ENCODE data around the gene GZMA.
A peak's percentile ranks its signal among the peaks of the same experiment; 100 is the strongest.
"Not testable (repeated sequence)": the region's sequence is repeated elsewhere in the genome, so short reads cannot be mapped to it uniquely, and the experiment has no call there.

GZMA gene

DNA sequence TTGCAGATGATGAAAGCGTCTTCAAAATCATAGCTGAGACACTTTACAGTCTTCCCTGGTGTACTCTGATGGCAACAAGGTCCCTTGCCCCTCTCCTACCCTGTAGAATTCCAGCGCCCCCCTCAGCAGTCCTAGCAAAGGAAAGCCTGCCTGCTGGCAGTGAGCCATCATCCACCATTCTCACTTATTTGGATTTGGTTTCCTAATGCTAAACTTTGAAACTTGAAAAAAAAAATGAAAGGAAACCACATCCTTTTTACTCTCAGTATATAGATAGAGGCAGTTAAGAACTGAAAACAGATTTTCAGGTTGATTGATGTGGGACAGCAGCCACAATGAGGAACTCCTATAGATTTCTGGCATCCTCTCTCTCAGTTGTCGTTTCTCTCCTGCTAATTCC is at the start of gene GZMA:
GZMA (plus strand) TSS at position 299 of the 400 bp plus-strand sequence; CDS start at position 336, 37 bp downstream.
- ATAC-seq = peak; percentile 68 to 75

DNA sequence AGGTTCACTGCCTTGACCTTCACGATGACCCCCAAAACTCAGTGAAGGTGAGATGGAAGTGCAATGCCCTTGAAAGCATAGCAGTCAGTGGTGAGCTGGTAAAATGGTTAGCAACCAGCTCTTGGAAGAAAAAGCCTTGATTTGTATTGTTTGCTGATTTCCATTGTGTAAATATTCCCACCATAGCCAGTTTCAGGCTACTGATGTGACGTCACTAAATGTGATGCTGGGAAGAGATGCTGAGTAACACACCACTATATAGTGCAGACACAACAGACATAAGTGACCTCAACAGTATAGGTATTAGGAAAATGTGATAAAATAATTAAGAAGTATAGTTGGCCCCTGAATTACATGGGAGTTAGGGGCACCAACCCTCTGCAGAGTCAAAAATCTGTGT is 47.3 kb upstream of the GZMA start:
- ATAC-seq = no peak

DNA sequence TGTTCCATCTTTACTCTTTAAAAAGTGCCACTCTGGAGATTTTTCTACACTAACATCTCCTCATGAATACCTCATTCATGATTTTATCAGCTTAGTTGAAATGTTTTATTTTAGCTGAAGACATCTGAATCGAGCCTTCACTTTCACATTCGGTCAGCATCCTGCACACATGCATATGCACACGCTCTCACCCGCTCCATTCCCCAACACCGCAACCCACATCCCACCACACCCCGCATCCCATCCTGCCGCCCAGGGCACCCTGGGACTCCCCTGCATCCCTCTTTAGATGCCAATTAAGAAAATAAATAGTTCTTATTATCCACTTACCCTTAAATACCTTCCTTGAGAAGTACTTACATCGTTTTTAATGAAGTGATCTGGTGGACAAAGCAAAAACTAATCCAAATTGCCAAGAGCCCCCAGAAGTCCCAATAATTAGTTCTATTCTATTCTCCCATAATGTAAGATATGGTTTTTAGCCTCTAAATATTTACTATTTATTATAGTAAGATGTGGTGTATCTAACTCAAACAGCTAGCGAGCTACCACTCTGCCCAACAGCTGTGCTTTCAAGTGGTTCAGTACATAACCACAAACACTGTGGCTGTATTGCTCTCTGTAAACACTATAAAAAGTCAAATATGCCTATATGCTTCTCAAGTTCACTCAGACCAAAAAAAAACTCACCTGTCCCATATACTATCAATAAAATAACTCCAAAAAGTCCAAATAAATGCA is 40.2 kb upstream of the GZMA start:
- ATAC-seq = peak; percentile 81 to 84

DNA sequence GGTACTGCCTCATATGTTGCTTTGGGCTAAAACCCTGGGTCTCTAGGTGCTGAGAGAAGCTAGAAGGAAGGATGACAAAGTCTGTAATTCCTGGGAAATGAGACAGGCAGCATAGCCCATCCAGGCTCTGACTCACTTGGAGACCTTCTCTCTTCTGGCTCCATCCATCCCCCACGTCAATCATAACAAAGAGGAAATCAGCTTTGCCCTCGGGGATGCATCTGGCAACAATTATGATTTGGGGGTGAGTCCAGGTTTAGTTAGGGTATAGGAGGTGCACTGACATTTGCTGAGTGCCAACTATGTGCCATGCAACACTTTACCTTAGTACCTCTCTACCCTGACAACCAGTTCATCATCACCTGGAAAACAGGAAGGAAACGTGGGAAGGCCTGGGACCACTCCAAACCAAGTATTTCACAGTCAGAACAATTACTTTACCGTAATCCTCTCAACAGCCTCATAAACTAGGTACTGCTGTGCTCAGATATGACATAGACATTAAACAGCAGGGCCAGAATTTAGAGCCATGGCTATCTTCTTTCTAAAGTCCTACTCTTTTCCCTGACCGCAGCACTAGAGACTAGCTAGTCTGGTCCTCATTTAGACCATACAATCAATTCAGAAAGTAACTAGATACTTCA is 39.1 kb upstream of the GZMA start:
- ATAC-seq = no peak

DNA sequence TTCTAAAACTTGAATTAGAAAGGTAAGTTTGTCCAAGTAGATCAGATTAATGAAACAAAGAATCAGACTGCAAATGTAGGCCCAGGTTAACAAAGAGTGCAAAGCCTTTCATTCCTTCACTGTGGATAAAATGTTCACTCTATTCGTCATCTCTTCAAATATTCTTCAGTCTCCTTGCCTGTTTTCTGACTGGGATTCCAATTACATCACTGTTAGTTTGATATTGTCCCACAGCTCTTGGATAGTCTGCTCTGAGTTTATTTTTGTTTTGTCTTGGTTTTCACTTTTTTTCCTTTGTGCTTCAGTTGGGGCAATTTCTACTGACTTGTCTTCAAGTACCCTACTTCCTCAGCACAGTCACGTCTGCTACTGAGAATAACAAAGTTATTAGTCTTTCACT is 38.5 kb upstream of the GZMA start:
- ATAC-seq = no peak

DNA sequence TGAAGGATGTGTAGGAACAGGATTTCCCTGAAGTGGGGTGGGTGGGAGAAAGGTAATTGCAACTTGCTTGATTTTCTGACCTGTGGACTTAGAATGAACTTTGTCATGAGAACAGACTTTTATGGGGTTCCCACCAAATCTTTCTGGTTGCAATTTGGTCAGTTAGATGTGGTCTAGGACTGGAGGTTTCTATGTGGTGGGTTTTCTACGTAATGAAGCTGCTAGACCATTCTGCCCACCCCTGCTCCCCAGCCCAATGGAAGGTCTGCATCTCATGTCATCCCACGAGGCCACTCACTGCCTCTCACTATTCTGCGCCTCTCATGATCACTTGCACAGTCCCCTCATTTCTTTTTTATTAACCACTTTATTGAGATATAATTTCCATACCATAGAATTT is 37.9 kb upstream of the GZMA start:
- no peak for ATAC-seq

DNA sequence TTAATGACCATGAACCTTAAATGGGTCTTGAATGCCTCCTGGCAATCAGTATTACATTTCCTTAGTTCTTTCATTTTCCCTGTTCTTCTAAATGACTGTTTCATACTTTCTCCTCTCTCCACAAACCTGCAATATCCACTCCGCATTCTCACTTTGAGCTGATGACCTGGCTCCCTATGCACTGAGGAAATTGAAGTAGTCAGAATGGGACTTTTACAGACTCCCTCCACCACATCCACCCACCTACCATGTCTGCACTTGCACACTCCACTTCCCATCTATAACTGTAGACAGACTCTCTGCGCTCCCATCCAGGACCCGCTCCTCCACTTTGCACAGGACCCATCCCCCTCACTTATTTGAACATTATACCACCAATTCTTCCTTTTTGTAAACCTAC is 36.2 kb upstream of the GZMA start:
- no peak for ATAC-seq

DNA sequence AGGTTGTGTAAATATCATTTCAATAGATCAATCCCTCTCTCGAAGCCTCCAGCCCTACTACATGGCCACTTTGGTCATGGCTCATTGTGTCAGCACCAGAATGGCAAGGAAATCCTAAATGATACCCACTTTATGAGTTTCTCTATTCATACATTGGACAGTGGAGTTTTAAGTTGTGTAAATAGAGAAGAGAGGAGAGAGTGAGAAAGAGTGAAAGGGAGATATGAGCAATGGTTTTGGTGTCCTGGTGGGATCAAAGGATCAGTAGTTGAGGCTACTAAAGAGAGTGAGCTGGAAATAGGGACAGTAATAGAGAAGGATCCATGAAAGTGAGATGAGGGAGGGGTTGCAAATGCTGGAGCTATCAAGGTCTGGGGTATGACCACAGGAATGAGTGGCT is 31.5 kb upstream of the GZMA start:
- ATAC-seq = no peak

DNA sequence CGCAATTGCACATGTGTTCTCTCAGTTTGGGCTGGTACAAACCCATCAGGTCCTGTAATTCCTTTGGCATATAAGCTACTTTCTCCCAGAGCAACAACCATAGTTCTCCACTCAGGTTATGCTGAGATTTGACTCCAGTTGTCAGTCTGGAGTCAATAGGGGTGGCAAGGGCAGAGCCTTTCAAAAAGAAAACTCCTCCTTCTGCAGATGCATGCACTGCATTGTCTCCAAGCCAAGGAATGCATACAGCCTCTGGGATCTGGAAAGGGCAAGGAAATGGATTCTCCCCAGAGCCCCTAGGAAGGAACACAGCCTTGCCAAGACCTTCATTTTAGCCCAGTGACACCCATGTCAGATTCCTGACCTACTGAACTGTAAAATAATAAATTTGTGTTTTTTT is 31.0 kb upstream of the GZMA start:
- no peak for ATAC-seq

DNA sequence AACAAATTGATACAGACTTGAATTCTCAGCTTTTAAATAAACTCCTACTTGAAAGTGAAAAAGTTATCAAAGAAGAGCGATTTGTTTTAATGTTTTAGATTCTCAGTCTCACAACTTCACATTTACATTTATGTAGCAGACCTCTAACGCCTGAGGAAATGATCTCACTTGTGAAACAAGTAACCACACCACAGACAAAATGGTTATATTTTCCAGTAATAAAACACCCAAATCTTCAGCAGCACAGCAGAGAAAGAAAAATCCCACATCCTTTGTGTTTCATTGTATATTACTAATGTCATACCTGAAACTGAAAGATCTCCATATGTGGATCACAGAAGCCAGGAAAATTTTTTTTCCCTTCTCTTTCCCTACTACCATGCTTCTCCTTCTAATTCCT is 29.8 kb upstream of the GZMA start:
- peak; percentile 90 to 92 for ATAC-seq

DNA sequence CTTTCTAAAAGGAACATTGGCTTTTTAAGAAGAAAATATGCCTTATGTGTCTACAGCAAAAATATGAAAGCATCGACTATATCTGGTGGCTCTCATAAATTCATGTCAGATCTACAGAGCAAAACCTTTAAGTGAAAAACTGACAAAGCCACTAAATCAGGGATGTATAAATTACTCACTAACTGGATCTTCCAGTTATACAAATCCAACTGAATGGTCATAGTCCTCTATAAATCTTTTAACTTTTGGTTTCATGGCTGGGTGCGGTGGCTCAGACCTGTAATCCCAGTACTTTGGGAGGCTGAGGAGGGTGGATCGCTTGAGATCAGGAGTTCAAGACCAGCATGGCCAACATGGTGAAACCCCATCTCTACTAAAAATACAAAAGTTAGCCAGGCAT is 29.2 kb upstream of the GZMA start:
- ATAC-seq = no peak

DNA sequence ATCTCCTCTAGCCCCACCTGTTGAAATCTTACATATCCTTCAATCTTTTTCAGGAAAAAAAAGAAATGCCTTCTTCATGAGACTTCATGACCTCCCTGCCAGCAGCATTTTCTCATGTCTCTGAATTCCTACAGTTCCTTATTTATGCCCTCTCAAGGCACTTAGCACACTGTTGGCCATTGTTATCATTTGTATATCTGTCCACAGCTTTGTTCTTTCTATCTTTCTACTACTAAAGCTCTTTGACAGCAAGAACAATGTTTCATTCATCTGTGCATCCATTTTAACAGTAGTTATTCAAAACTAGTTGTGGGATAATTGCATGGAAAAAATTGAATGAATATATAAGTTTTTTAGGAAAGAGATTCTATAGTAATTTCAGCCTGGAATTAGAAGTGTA is 20.9 kb upstream of the GZMA start:
- no peak for ATAC-seq

DNA sequence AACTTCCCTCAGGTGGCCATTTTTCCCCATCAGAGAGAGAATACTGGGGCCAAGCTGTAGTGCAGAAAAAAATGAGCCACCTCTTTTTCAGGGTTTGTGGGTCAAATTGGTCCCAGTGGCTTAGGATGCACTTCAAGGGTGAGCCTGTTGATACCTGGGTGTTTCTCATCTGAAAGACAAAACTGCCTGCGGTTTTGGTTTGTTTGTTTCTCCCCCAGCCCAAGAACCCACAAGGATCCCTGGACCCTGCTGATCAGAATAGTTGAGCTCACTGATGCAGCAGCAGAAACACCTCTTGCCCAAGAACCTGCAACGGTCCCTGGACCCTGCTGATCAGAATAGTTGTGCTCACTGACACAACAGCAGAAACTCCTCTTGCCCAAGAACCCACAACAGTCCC is 13.1 kb upstream of the GZMA start:
- ATAC-seq = not testable (repeated sequence)

DNA sequence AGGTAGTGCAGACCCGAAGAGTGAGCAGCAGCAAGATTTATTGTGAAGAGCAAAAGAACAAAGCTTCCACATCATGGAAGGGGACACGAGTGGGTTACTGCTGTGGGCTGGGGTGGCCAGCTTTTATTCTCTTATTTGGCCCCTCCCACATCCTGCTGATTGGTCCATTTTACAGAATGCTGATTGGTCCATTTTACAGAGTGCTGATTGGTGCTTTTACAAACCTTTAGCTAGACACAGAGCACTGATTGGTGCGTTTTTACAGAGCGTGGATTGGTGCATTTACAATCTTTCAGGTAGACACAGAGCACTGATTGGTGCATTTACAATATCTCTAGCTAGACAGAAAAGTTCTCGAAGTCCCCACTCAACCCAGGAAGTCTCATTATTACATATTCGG is 11.4 kb upstream of the GZMA start:
- not testable (repeated sequence) for ATAC-seq

DNA sequence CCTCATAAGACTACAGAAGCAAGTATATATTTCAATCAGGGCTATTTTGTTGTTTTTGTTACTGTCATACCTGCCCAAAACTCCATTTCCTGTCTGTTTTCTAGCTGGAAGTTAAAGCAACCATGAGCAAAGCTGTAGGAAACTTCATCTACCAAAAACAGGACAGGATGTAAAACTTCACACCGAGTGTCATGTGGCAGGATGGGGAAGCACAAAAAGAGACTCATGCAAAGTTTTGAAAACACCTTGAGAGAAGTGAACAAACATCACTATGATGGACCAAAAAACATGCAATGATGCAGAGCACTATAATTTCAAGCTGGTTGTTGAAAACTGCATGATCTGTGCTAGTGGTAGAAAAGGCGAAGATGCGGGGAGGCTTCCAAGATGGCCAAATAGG is 6.3 kb upstream of the GZMA start:
- no peak for ATAC-seq

DNA sequence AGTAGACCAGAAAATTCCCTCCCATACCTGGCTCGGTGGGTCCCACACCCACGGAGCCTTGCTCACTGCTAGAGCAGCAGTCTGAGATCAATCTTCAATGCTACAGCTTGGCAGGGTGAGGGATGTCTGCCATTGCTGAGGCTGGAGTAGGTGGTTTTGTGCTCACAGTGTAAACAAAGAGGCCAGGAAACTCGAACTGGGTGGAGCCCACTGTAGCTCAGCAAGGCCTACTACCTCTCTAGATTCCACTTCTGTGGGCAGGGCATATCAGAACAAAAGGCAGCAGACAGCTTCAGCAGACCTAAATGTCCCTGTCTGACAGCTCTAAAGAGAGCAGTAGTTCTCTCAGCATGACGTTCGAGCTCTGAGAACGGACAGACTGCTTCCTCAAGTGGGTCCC is 5.6 kb upstream of the GZMA start:
- ATAC-seq = no peak

DNA sequence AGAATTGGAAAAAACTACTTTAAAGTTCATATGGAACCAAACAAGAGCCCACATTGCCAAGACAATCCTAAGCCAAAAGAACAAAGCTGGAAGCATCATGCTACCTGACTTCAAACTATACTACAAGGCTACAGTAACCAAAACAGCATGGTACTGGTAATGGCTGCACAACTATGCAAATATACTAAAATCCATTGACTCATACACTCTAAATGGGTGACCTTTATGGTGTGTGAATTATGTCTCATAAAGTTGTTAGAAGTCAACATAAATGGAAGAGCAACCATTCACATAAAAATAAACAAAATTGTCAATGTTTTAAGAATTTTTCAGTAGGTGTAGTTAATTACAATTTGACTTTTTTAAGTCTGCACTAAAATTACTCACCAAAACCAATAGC is 1.3 kb upstream of the GZMA start:
- peak; percentile 68 to 79 for ATAC-seq

DNA sequence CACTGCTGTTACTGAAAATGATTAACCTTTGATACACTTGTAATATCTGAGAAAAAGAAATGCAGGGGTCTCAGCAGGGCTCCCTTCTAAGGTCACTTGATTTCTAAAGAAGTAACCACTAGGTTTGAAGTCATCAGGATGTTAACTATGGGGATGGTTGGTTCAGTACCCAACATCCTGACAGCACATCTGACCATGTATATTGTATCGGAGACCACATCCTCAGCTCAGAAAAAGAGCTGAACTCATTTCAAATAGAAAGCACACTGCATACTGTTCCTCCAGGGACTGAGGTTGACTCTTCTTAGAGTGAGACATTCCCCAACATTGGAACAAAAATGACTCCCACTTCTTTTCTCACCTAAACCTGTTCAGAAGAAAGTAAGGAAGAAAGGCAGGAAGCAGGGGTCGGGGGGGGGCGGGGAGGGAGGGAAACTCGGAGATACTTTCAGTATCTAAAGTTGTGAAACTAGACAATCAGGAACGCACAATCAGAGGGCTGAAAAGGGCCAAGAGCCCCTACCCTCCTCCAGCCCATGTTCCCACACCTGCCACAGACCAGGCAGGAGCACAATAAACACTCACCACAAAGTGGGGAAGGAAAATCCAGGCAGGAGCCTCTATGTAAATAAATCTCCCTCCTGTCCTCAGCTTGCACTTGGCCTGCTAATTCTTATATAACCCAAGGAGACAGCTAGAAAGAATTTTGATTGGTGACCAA is 730 bp upstream of the GZMA start:
- ATAC-seq = peak; percentile 57 to 62

DNA sequence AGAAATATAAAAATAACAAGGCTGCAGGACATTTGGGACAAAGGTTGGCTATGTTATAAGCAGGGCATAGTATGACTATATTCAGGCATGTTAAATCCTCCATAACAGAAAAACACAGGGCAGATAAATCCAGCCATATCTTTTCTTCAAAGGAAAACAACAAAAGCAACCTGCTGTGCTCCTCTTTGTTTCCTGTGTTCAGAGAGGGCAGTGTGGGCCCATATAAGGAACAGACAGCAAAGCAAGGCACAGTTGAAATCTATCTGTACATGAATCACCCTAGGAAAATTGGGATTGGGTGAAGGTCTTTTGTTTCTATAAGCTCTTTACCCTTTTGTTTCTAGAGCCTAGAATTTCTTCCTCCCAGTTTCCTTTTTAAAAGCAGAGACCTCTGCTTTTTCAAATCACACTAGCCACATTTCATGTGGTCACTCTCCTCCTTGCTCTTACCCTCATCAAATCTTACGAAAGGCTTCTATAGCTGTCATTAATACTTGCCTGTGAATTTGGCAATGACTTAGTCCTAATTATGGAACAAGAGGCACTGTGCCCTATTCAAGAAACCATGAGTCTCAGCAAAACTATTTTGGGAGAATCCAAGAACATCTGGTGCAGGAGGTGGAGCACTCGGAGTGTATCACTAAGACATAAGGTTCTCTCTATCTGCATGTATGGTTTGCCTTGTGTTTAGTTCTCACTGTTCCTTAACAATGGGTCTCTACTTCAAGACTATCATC is 1.8 kb downstream of the GZMA start:
- no peak for ATAC-seq

DNA sequence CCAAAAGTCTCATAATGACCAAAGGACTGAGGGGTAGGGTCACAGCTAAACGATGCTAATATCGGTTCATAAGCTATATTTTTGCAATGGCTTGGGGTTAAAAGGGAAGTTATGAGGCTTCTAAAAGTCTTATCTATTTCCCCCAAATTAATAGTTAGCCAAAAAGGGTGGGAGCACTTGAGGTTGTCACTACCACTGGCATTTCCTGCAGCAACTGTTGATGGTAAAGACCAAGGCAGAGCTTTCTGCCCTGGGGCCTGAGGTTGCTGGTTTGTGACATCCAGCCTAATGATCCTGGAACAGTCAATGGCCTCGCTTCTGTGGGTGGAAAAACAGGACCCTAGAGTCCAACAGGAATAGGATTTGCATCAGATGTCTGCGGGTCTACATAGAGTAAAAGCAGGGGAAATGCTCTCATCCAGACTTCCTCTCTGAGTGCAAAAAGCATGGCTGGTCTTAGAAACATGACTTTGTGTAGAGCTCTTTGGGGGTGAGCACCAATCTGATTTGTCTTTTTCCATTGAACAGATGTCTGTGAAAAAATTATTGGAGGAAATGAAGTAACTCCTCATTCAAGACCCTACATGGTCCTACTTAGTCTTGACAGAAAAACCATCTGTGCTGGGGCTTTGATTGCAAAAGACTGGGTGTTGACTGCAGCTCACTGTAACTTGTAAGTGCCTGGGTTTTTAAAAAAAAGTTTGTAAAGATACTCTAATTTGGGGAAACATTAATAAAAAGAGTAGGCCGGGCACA is 2.7 kb downstream of the GZMA start:
- no peak for ATAC-seq

DNA sequence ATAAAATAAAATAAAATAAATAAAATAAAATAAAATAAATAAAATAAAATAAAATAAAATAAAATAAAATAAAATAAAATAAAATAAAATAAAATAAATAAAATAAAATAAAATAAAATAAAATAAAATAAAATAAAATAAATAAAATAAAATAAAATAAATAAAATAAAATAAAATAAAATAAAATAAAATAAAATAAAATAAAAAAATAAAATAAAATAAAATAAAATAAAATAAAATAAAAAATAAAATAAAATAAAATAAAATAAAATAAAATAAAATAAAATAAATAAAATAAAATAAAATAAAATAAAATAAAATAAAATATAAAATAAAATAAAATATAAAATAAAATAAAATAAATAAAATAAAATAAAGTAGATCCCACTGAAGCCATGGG is 3.5 kb downstream of the GZMA start:
- not testable (repeated sequence) for ATAC-seq

DNA sequence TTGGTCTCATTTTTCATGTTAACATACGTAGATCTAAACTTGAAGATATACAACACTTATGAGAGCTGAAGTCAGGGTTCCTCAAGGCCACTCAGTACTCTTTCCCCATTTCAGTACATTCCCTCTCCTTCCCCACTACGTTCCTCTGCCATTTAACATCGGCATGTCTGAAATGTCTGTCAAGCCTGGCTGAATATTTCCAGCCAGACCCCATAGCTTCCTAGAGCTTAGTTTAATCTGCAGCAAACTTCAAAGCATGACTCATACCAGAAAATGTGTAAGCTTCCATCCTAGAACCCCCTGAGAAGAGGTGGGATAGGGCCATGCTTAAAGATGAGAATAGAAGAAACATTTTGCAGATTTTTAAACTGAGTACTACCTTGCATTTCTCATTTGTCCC is 6.2 kb downstream of the GZMA start:
- ATAC-seq = no peak

DNA sequence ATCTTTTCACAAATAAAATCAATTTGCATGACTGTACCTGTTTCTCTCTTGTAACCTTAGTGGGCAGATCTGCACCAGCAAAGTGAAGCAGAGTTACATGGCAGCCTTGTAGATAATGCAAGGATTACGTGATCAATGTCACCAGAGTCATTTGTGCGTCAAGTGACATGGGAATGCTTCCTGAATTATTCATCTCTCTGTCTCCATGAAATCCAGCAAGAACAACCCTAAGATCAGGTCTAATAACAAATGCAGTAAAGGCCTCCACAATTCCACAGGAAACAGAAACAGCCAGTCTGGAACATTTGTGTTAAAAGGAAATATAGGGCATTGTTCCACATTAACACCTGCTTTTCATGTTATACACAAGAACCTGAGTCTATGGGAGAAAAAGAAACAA is 7.8 kb downstream of the GZMA start:
- no peak for ATAC-seq

Data from activated CD4-positive, CD25-positive, alpha-beta regulatory T cell treated with anti-CD3 and anti-CD28 coated beads, Interleukin-2, amount 50 U/mL, for 24 hours (primary cell).